IMR-90 (cell line): ENCODE measurements around the gene PRAF2. TPM values are rescaled to one million over a fixed set of nuclear protein-coding genes. Genes with fewer than 3 reads are reported as not detected.

ENCODE experiments used
- ATAC-seq: fragments of 200-7000 bp; cut with Tn5 transposase; 2 replicates; pipeline ENCODE4 v1.9.1; 2020; ENCODE audit warnings: low read depth, mild to moderate bottlenecking, moderate library complexity
- BruUV-seq: library from RNA; stranded (reverse); fragments of 400-500 nt; replicated peaks from 2 replicates; lab custom pipeline; 2021; lab: Mats Ljungman, UMichigan
- CTCF ChIA-PET: fragments of 300-600 bp; formaldehyde crosslinking; extraction: SDS; loops from one replicate; lab custom pipeline; 2021; ENCODE audit warnings: antibody characterized with exemption; lab: Yijun Ruan, JAX
- POLR2A ChIA-PET: fragments of 300-600 bp; sonication (Branson Sonifier 250); formaldehyde crosslinking; loops from one replicate; lab custom pipeline; 2022; ENCODE audit warnings: antibody characterized with exemption; ENCODE audit not compliant: unreplicated experiment; lab: Charles Lee
- DNase-seq: peaks from one replicate; pipeline ENCODE4 v3.0.0; 2013
- H2AFZ ChIP-seq: replicated peaks from 2 replicates; pipeline ENCODE3; 2013; ENCODE audit warnings: low read length, mild to moderate bottlenecking; ENCODE audit not compliant: poor library complexity
- H2AK5ac ChIP-seq: 2 replicates; pipeline ENCODE4 v1.6.1; 2013; ENCODE audit warnings: low read depth, low read length, inconsistent platforms
- H2AK9ac ChIP-seq: replicated peaks from 2 replicates; pipeline ENCODE3; 2013; ENCODE audit warnings: mild to moderate bottlenecking, low read depth, low read length, moderate library complexity; ENCODE audit not compliant: poor library complexity
- H2BK120ac ChIP-seq: 2 replicates; pipeline ENCODE4 v1.6.1; 2013; ENCODE audit warnings: low read depth, low read length, inconsistent platforms
- H2BK15ac ChIP-seq: 3 replicates; pipeline ENCODE4 v1.6.1; 2013; ENCODE audit warnings: low read depth, low read length, inconsistent platforms
- H2BK20ac ChIP-seq: 2 replicates; pipeline ENCODE4 v1.6.1; 2013; ENCODE audit warnings: low read depth, mild to moderate bottlenecking, inconsistent platforms, low read length, moderate library complexity
- H2BK5ac ChIP-seq: 2 replicates; pipeline ENCODE4 v1.6.1; 2013; ENCODE audit warnings: mild to moderate bottlenecking, low read depth, low read length, inconsistent platforms; ENCODE audit not compliant: poor library complexity, severe bottlenecking
- H3K14ac ChIP-seq: replicated peaks from 2 replicates; pipeline ENCODE4 v1.6.1; 2013; ENCODE audit warnings: low read depth, low read length, inconsistent platforms
- H3K18ac ChIP-seq: 2 replicates; pipeline ENCODE4 v1.6.1; 2013; ENCODE audit warnings: low read depth, low read length, control low read depth
- H3K23ac ChIP-seq: 2 replicates; pipeline ENCODE4 v1.6.1; 2013; ENCODE audit warnings: low read depth, low read length, inconsistent platforms
- H3K27ac ChIP-seq: 2 replicates; pipeline ENCODE4 v1.5.1; 2013; ENCODE audit warnings: mild to moderate bottlenecking, control low read depth, low read length; ENCODE audit not compliant: insufficient read depth
- H3K27me3 ChIP-seq: 2 replicates; pipeline ENCODE4 v1.6.1; 2013; ENCODE audit warnings: low read length; ENCODE audit not compliant: control insufficient read depth, insufficient read depth
- H3K36me3 ChIP-seq: 2 replicates; pipeline ENCODE4 v1.6.1; 2013; ENCODE audit warnings: low read length, mixed read lengths; ENCODE audit not compliant: control insufficient read depth, insufficient read depth
- H3K4ac ChIP-seq: 2 replicates; pipeline ENCODE4 v1.6.1; 2013; ENCODE audit warnings: low read depth, low read length, inconsistent platforms
- H3K4me1 ChIP-seq: 2 replicates; pipeline ENCODE4 v1.6.1; 2013; ENCODE audit warnings: low read length, mixed read lengths; ENCODE audit not compliant: control insufficient read depth, insufficient read depth
- H3K4me2 ChIP-seq: 2 replicates; pipeline ENCODE4 v1.6.1; 2013; ENCODE audit warnings: low read depth, mild to moderate bottlenecking, control low read depth, low read length, moderate library complexity
- H3K4me3 ChIP-seq: 2 replicates; pipeline ENCODE4 v1.5.1; 2013; ENCODE audit warnings: low read depth, mild to moderate bottlenecking, control low read depth, low read length, moderate library complexity; ENCODE audit not compliant: insufficient read depth
- H3K56ac ChIP-seq: 2 replicates; pipeline ENCODE4 v1.6.1; 2013; ENCODE audit warnings: low read length, inconsistent platforms; ENCODE audit not compliant: insufficient read depth; ENCODE audit errors: extremely low read depth
- H3K79me1 ChIP-seq, 2 experiments: 2 replicates each; pipeline ENCODE4 v1.6.1; 2013; ENCODE audit warnings: low read length in 2 of 2, inconsistent platforms in 1 of 2, low read depth in 1 of 2
- H3K9ac ChIP-seq: 2 replicates; pipeline ENCODE4 v1.6.1; 2013; ENCODE audit warnings: low read depth, low read length, control low read depth
- H3K9me1 ChIP-seq: 2 replicates; pipeline ENCODE4 v1.6.1; 2013; ENCODE audit warnings: low read length, inconsistent platforms; ENCODE audit not compliant: insufficient read depth
- H3K9me3 ChIP-seq: 2 replicates; pipeline ENCODE4 v1.6.1; 2013; ENCODE audit warnings: low read length; ENCODE audit not compliant: control insufficient read depth, insufficient read depth
- H4K20me1 ChIP-seq: 2 replicates; pipeline ENCODE4 v1.6.1; 2013; ENCODE audit warnings: low read length, inconsistent platforms; ENCODE audit not compliant: insufficient read depth
- H4K5ac ChIP-seq: 2 replicates; pipeline ENCODE4 v1.6.1; 2013; ENCODE audit warnings: mild to moderate bottlenecking, low read depth, low read length, control low read depth
- H4K8ac ChIP-seq, 2 experiments: 2 replicates each; pipeline ENCODE4 v1.6.1; 2013; ENCODE audit warnings: low read depth in 2 of 2, low read length in 2 of 2, control low read depth in 1 of 2, inconsistent platforms in 1 of 2
- H4K91ac ChIP-seq: 2 replicates; pipeline ENCODE4 v1.6.1; 2013; ENCODE audit warnings: low read depth, low read length, inconsistent platforms; ENCODE audit not compliant: insufficient read depth
- BHLHE40 ChIP-seq: fragments of 150-350 bp; IDR thresholded peaks from 2 replicates; pipeline ENCODE4 v1.6.1; 2016; ENCODE audit warnings: mild to moderate bottlenecking, low read depth, low read length
- CTCF ChIP-seq: conservative IDR thresholded peaks from 2 replicates; pipeline ENCODE4 v1.5.1; 2012; ENCODE audit warnings: mild to moderate bottlenecking, low read depth, low read length, improper control_type of control experiment
- ELK1 ChIP-seq: fragments of 150-350 bp; IDR thresholded peaks from 2 replicates; pipeline ENCODE4 v1.6.1; 2016; ENCODE audit warnings: low read depth, mild to moderate bottlenecking, low read length, moderate library complexity, borderline replicate concordance
- MAZ ChIP-seq: IDR thresholded peaks from 2 replicates; pipeline ENCODE4 v1.6.1; 2012; ENCODE audit warnings: low read depth, mild to moderate bottlenecking, low read length, improper control_type of control experiment, moderate library complexity, borderline replicate concordance
- NFE2L2 ChIP-seq: fragments of 150-350 bp; IDR thresholded peaks from 2 replicates; pipeline ENCODE4 v1.6.1; 2016; ENCODE audit warnings: low read depth, mild to moderate bottlenecking, low read length
- RFX5 ChIP-seq: IDR thresholded peaks from 2 replicates; pipeline ENCODE4 v1.8.0; 2012; ENCODE audit warnings: low read depth, mild to moderate bottlenecking, low read length, moderate library complexity
- SMC3 ChIP-seq: fragments of 150-350 bp; IDR thresholded peaks from 2 replicates; pipeline ENCODE4 v1.6.1; 2016; ENCODE audit warnings: low read depth, mild to moderate bottlenecking, antibody characterized with exemption, low read length, moderate library complexity
- WGBS, 2 experiments: methylation state at CpG; one replicate each; pipeline versions ENCODE4 v1.1.5 to v1.1.7; 2013; ENCODE audit warnings: missing lambda C conversion rate in 2 of 2; ENCODE audit not compliant: insufficient read length in 1 of 2; ENCODE audit errors: extremely low coverage in 2 of 2; 5-methylcytosine and 5-hydroxymethylcytosine counted together
- dilution Hi-C: fragments of 300-500 bp; cut with HindIII; formaldehyde crosslinking; loops from one replicate; pipeline ENCODE4 v1.14.3; 2018; ENCODE audit warnings: low sequenced_read_pairs; ENCODE audit not compliant: unreplicated experiment
- in situ Hi-C: fragments of 300-500 bp; cut with MboI; formaldehyde crosslinking; loops from 3 replicates; pipeline ENCODE4 v1.14.3; 2019; ENCODE audit warnings: low sequenced_read_pairs, inconsistent platforms, mixed read lengths
- intact Hi-C: fragments of 100-400 bp; cut with micrococcal nuclease; formaldehyde crosslinking; loops from 2 replicates; pipeline ENCODE4 v1.10.0; 2022
- polyA plus RNA-seq, 3 experiments: library from polyadenylated mRNA; depleted of rRNA; stranded (reverse); fragments of >200 nt; gene quantifications; 2 replicates each; pipeline ENCODE4 v1.2.3, GENCODE V29; 2012; ENCODE audit warnings: low replicate concordance in 1 of 3
- total RNA-seq: library from RNA; depleted of rRNA; stranded (reverse); fragments of >200 nt; gene quantifications from 2 replicates; pipeline ENCODE4 v1.2.3, GENCODE V29; 2012

The PRAF2 gene
- total and polyA plus RNA-seq, 2 of the 4 experiments (the other 2 are of a cell fraction) = 3.8 to 65.5 TPM

- H2BK5ac ChIP-seq = no peak overlapping the region
- no peak overlapping the region for H3K4me3 ChIP-seq
- H3K79me1 ChIP-seq = peaks cover 5 to 11% of the 10 kb centered on the region in 2 experiments
- no peak overlapping the region for H3K9ac ChIP-seq
- H4K5ac ChIP-seq = no peak overlapping the region
- H3K4me1 ChIP-seq = peaks cover 1% of the 10 kb centered on the region; the same call in 1 of the 2 replicates
- H4K91ac ChIP-seq = no peak overlapping the region
- no peak overlapping the region for H3K4ac ChIP-seq
- peak overlapping the region; percentile 37 for H2AK9ac ChIP-seq
- dilution Hi-C loops = no loop called here
- no peak overlapping the region for H4K8ac ChIP-seq
- no peak overlapping the region for H3K18ac ChIP-seq
- no peaks in the 10 kb centered on the region for H3K9me3 ChIP-seq
- DNase-seq (no peak), ATAC-seq (no peak)
- peaks cover 4% of the 10 kb centered on the region; the same call in 1 of the 2 replicates for H4K20me1 ChIP-seq
- H3K36me3 ChIP-seq = peaks cover 49% of the 10 kb centered on the region
- H2BK120ac ChIP-seq = no peak overlapping the region
- ChIA-PET CTCF (no interaction called here), POLR2A (no interaction called here)
- no peak overlapping the region for H2BK15ac ChIP-seq
- H3K56ac ChIP-seq = no peak overlapping the region
- TF ChIP-seq MAZ (no peak), ELK1 (no peak), SMC3 (no peak), CTCF (no peak), BHLHE40 (no peak), RFX5 (no peak), NFE2L2 (no peak)
- H3K4me2 ChIP-seq = no peak overlapping the region
- H2BK20ac ChIP-seq = no peak overlapping the region
- H3K27me3 ChIP-seq = no peaks in the 10 kb centered on the region
- BruUV-seq = no TSS peak
- intact Hi-C loops = no loop called here
- in situ Hi-C loops = no loop called here
- H2AFZ ChIP-seq = no peak overlapping the region
- H2AK5ac ChIP-seq = no peak overlapping the region
- no peaks in the 10 kb centered on the region for H3K9me1 ChIP-seq
- H3K27ac ChIP-seq = no peak overlapping the region
- H3K23ac ChIP-seq = no peak overlapping the region
- 90% methylated on average over 3 of the region's 6 CpGs; no CpG with 5 or more reads in 1 of the 2 experiments for WGBS, 2 experiments
- H3K14ac ChIP-seq = no peak overlapping the region
Measured at GRCh38 chrX:49030283-49030682, 43.5 kb downstream of the PRAF2 start.
